Fibroblast of lung (primary cell): ENCODE data around the gene NDUFB2. TPM values are rescaled to one million over a fixed set of nuclear protein-coding genes. Genes with fewer than 3 reads are reported as not detected.

Experiments used
- DNase-seq, 2 donors: peaks; one replicate each; pipeline versions ENCODE4 v3.0.0 to v3.0.0-alpha.2; 2010; ENCODE audit warnings: low read depth in 2 of 2
- H2AFZ ChIP-seq: 2 replicates; pipeline ENCODE4 v1.5.1; 2012; ENCODE audit warnings: low read length, control low read depth, inconsistent platforms
- H3K27ac ChIP-seq: 2 replicates; pipeline ENCODE4 v1.5.1; 2011; ENCODE audit warnings: low read length, control low read depth; ENCODE audit not compliant: insufficient read depth
- H3K27me3 ChIP-seq: 2 replicates; pipeline ENCODE4 v1.5.1; 2011; ENCODE audit warnings: mild to moderate bottlenecking, low read length; ENCODE audit not compliant: control insufficient read depth, insufficient read depth
- H3K36me3 ChIP-seq: 2 replicates; pipeline ENCODE4 v1.5.1; 2011; ENCODE audit warnings: low read length; ENCODE audit not compliant: control insufficient read depth, insufficient read depth
- H3K4me1 ChIP-seq: 2 replicates; pipeline ENCODE4 v1.5.1; 2011; ENCODE audit warnings: low read length; ENCODE audit not compliant: control insufficient read depth, insufficient read depth; ENCODE audit errors: extremely low read depth
- H3K4me2 ChIP-seq: 2 replicates; pipeline ENCODE4 v1.5.1; 2011; ENCODE audit warnings: low read length, control low read depth; ENCODE audit not compliant: insufficient read depth; ENCODE audit errors: extremely low read depth
- H3K4me3 ChIP-seq, 4 experiments: fragments of 200-600 bp in 1 of 4; sonication (generic) in 1 of 4; replicated peaks in 1 of 4; 2 replicates each; pipeline ENCODE4 v1.5.1; 2011 to 2016; ENCODE audit warnings: low read length in 4 of 4, low read depth in 3 of 4, mild to moderate bottlenecking in 3 of 4, control low read depth in 2 of 4, inconsistent platforms in 1 of 4, mixed read lengths in 1 of 4; ENCODE audit not compliant: insufficient read depth in 1 of 4; ENCODE audit errors: control extremely low read depth in 1 of 4
- H3K79me2 ChIP-seq: 2 replicates; pipeline ENCODE4 v1.5.1; 2012; ENCODE audit warnings: mild to moderate bottlenecking, low read length, inconsistent platforms; ENCODE audit not compliant: control insufficient read depth, insufficient read depth
- H3K9ac ChIP-seq: 2 replicates; pipeline ENCODE4 v1.5.1; 2011; ENCODE audit warnings: mild to moderate bottlenecking, low read length, control low read depth; ENCODE audit not compliant: insufficient read depth
- H3K9me3 ChIP-seq: 2 replicates; pipeline ENCODE4 v1.5.1; 2012; ENCODE audit warnings: low read depth, low read length; ENCODE audit not compliant: control insufficient read depth, insufficient read depth
- H4K20me1 ChIP-seq: 2 replicates; pipeline ENCODE4 v1.5.1; 2011; ENCODE audit warnings: low read length; ENCODE audit not compliant: control insufficient read depth, insufficient read depth; ENCODE audit errors: extremely low read depth
- CTCF ChIP-seq, 2 donors: IDR thresholded peaks in 1 of 2; conservative IDR thresholded peaks in 1 of 2; 1 replicate in 1 of 2; 2 replicates in 1 of 2; pipeline ENCODE4 v1.5.1; 2011 to 2012; ENCODE audit warnings: low read length in 2 of 2, control low read depth in 1 of 2, inconsistent platforms in 1 of 2, low read depth in 1 of 2, mild to moderate bottlenecking in 1 of 2
- EZH2 ChIP-seq: IDR thresholded peaks from 2 replicates; pipeline ENCODE4 v1.5.1; 2012; ENCODE audit warnings: low read length, control low read depth, mild to moderate bottlenecking; ENCODE audit errors: missing control alignments
- polyA plus RNA-seq, 2 donors: library from polyadenylated mRNA; depleted of rRNA in 1 of 2; stranded (reverse) in 1 of 2; unstranded in 1 of 2; fragments of >200 nt; gene quantifications; 2 replicates each; pipeline ENCODE4 v1.2.1, GENCODE V29; 2011 to 2012; ENCODE audit warnings: missing spikeins in 1 of 2
- total RNA-seq: library from RNA; depleted of rRNA; stranded (reverse); fragments of >200 nt; gene quantifications from 2 replicates; pipeline ENCODE4 v1.2.1, GENCODE V29; 2014

NDUFB2 gene
- total and polyA plus RNA-seq, 2 donors (not counting 1 experiment from before 2014, with no cell fraction given), result 116 to 283 TPM

GRCh38 chr7:140683657-140684056 lies 12.9 kb upstream of the NDUFB2 start:
- Histone ChIP-seq H3K9me3 (no peaks in the 10 kb centered on the region), H3K79me2 (no peaks in the 10 kb centered on the region), H3K36me3 (peaks cover 4% of the 10 kb centered on the region), H3K27ac (no peak overlapping the region), H3K27me3 (no peaks in the 10 kb centered on the region), H2AFZ (no peak overlapping the region), H3K4me1 (no peaks in the 10 kb centered on the region), H3K9ac (no peak overlapping the region), H4K20me1 (no peaks in the 10 kb centered on the region), H3K4me2 (no peak overlapping the region), H3K4me3 (no peak overlapping the region)
- DNase-seq, result no peak
- TF ChIP-seq CTCF (conservative IDR thresholded peaks at IDR 0.05 in 1 of 2, IDR thresholded peaks at IDR 0.05 in 1 of 2; ENCODE audit: low read depth in 1 of 2, low read length in 2 of 2) (no peak), EZH2 (no peak)

GRCh38 chr7:140684066-140684950 lies 12.2 kb upstream of the NDUFB2 start:
- no peak for DNase-seq
- Histone ChIP-seq H3K4me2 (no peak overlapping the region), H3K27me3 (no peaks in the 10 kb centered on the region), H2AFZ (no peak overlapping the region), H3K27ac (no peak overlapping the region), H4K20me1 (no peaks in the 10 kb centered on the region), H3K4me1 (no peaks in the 10 kb centered on the region), H3K9me3 (no peaks in the 10 kb centered on the region), H3K36me3 (peaks cover 2% of the 10 kb centered on the region), H3K4me3 (no peak overlapping the region), H3K79me2 (no peaks in the 10 kb centered on the region), H3K9ac (no peak overlapping the region)
- TF ChIP-seq EZH2 (no peak), CTCF (conservative IDR thresholded peaks at IDR 0.05 in 1 of 2, IDR thresholded peaks at IDR 0.05 in 1 of 2; ENCODE audit: low read depth in 1 of 2, low read length in 2 of 2) (no peak)

- peaks cover 2% of the 10 kb centered on the region for H3K36me3 ChIP-seq
- no peaks in the 10 kb centered on the region for H3K4me1 ChIP-seq
- H3K9ac ChIP-seq, result no peak overlapping the region
- H2AFZ ChIP-seq, result no peak overlapping the region
- H3K4me2 ChIP-seq, result no peak overlapping the region
- H3K79me2 ChIP-seq, result no peaks in the 10 kb centered on the region
- no peak for DNase-seq
- no peaks in the 10 kb centered on the region for H4K20me1 ChIP-seq
- no peak overlapping the region for H3K27ac ChIP-seq
- H3K27me3 ChIP-seq, result no peaks in the 10 kb centered on the region
- H3K9me3 ChIP-seq, result no peaks in the 10 kb centered on the region
- H3K4me3 ChIP-seq, result no peak overlapping the region
- TF ChIP-seq CTCF (conservative IDR thresholded peaks at IDR 0.05 in 1 of 2, IDR thresholded peaks at IDR 0.05 in 1 of 2; ENCODE audit: low read depth in 1 of 2, low read length in 2 of 2) (no peak), EZH2 (no peak)
Measured at GRCh38 chr7:140685407-140686087, 11.0 kb upstream of the NDUFB2 start.
